C4-2B (cell line): ENCODE measurements around the gene SNAPIN.

Source experiments
- ZFX ChIP-seq: fragments of 450-650 bp; IDR thresholded peaks from 2 replicates; pipeline ENCODE4 v1.6.1; 2017
- TF ChIP-seq, protein P1 (sequence below): fragments of 450-650 bp; conservative IDR thresholded peaks from 2 replicates; pipeline ENCODE4 v1.5.1; 2017; ENCODE audit warnings: mild to moderate bottlenecking

DNA sequence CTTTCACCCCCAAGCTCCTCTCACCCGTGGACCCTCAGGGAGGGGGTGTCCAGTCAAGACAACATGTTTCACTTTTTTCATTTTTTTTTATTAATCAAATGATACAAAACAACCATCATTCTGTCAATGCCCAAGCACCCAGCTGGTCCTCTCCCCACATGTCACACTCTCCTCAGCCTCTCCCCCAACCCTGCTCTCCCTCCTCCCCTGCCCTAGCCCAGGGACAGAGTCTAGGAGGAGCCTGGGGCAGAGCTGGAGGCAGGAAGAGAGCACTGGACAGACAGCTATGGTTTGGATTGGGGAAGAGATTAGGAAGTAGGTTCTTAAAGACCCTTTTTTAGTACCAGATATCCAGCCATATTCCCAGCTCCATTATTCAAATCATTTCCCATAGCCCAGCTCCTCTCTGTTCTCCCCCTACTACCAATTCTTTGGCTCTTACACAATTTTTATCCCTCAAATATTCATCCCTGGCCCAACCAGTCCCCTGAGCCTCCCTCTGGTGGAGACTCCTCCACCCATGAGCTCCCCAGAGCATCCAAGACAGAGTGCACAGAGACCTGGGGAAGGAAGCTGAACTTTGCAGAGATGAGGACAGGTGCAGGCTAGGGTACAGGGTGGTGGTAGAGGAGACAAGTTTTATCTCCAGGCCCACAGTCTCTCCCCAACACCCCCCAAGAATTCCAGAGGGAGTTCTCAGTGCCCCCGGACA, 44.2 kb upstream of the SNAPIN start:
- TF ChIP-seq, protein P1, sequence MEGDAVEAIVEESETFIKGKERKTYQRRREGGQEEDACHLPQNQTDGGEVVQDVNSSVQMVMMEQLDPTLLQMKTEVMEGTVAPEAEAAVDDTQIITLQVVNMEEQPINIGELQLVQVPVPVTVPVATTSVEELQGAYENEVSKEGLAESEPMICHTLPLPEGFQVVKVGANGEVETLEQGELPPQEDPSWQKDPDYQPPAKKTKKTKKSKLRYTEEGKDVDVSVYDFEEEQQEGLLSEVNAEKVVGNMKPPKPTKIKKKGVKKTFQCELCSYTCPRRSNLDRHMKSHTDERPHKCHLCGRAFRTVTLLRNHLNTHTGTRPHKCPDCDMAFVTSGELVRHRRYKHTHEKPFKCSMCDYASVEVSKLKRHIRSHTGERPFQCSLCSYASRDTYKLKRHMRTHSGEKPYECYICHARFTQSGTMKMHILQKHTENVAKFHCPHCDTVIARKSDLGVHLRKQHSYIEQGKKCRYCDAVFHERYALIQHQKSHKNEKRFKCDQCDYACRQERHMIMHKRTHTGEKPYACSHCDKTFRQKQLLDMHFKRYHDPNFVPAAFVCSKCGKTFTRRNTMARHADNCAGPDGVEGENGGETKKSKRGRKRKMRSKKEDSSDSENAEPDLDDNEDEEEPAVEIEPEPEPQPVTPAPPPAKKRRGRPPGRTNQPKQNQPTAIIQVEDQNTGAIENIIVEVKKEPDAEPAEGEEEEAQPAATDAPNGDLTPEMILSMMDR = no peak
- no peak for TF ChIP-seq ZFX
